AG09309 (cell line): ENCODE data around the gene BNC2.

Experiments
- DNase-seq: peaks from one replicate; pipeline ENCODE4 v3.0.0-alpha.2; 2010; ENCODE audit warnings: low read depth
- H3K4me3 ChIP-seq: 2 replicates; pipeline ENCODE4 v1.5.1; 2011; ENCODE audit warnings: mild to moderate bottlenecking, low read depth, low read length, moderate library complexity; ENCODE audit not compliant: control insufficient read depth
- TF ChIP-seq, protein P1 (sequence below): IDR thresholded peaks from 2 replicates; pipeline ENCODE4 v1.5.1; 2011; ENCODE audit warnings: mild to moderate bottlenecking, low read depth, low read length, inconsistent platforms; ENCODE audit not compliant: insufficient read depth, control insufficient read depth; ENCODE audit errors: missing control alignments

BNC2 gene

DNA sequence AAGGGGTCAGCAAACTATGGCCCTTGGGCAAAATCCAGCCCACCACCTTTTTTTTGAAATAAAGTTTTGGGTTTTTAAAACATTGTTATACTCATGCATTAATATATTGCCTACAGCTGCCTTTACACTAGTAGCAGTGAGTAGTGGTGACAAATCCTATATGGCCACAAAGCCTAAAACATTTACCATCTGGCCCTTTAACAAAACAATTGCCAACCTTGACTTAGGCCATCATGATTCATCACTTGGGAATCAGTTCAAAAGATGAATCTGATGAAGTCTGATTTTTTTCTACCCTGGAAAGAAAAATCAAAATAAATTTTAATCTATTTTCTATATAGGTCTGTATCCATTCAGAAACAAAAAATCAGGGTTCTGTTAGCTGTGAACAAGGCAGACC is 484.9 kb downstream of the BNC2 start:
- TF ChIP-seq, protein P1, sequence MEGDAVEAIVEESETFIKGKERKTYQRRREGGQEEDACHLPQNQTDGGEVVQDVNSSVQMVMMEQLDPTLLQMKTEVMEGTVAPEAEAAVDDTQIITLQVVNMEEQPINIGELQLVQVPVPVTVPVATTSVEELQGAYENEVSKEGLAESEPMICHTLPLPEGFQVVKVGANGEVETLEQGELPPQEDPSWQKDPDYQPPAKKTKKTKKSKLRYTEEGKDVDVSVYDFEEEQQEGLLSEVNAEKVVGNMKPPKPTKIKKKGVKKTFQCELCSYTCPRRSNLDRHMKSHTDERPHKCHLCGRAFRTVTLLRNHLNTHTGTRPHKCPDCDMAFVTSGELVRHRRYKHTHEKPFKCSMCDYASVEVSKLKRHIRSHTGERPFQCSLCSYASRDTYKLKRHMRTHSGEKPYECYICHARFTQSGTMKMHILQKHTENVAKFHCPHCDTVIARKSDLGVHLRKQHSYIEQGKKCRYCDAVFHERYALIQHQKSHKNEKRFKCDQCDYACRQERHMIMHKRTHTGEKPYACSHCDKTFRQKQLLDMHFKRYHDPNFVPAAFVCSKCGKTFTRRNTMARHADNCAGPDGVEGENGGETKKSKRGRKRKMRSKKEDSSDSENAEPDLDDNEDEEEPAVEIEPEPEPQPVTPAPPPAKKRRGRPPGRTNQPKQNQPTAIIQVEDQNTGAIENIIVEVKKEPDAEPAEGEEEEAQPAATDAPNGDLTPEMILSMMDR: no peak
- H3K4me3 ChIP-seq: no peak overlapping the region
- DNase-seq: no peak

GRCh38 chr9:16384993-16385392 is 485.5 kb downstream of the BNC2 start:
- no peak overlapping the region for H3K4me3 ChIP-seq
- TF ChIP-seq, protein P1: no peak
- DNase-seq: no peak

- TF ChIP-seq, protein P1: no peak
- no peak for DNase-seq
- no peak overlapping the region for H3K4me3 ChIP-seq
Observed at GRCh38 chr9:16377311-16377710, 493.2 kb downstream of the BNC2 start.

DNA sequence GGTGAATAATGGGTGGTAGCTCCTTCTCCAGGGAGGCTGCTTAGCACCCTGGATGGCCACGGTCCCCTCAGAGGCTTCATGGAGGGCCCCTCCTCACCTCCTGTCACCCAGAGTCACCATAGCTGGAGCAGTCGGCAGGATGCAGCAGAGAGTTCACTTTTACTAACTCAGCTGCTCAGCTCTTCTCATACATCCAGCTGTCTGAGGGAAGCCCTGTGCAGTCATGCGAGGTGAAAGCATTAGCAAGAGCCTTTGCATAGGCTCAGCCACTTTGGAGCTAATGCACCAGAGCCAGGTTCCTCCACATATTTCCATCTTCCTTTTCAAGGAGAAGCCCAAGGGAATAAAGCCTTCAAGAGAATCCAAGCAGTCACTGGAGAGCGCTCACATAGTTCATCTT is 499.2 kb downstream of the BNC2 start:
- no peak for DNase-seq
- TF ChIP-seq, protein P1: no peak
- no peak overlapping the region for H3K4me3 ChIP-seq

GRCh38 chr9:16370647-16371046 is 499.8 kb downstream of the BNC2 start:
- TF ChIP-seq, protein P1: no peak
- no peak for DNase-seq
- H3K4me3 ChIP-seq: no peak overlapping the region

- no peak overlapping the region for H3K4me3 ChIP-seq
- TF ChIP-seq, protein P1: no peak
- DNase-seq: no peak
Observed at GRCh38 chr9:16369427-16369826, 501.0 kb downstream of the BNC2 start.
